GM23338 (cell line): Measurements from ENCODE around the gene CSTPP1. TPM values are rescaled to one million over a fixed set of nuclear protein-coding genes. Genes with fewer than 3 reads are reported as not detected.

Experiments used
- CREB1 ChIP-seq: fragments of 250-450 bp; sonication (Bioruptor Pico); IDR thresholded peaks from 2 replicates; pipeline ENCODE4 v1.5.0; 2020; ENCODE audit warnings: low read depth, mild to moderate bottlenecking, moderate library complexity
- EZH2phosphoT487 ChIP-seq: fragments of 200-600 bp; sonication (generic); IDR thresholded peaks from one replicate; pipeline ENCODE4 v1.8.1; 2018; ENCODE audit warnings: antibody characterized with exemption; ENCODE audit not compliant: unreplicated experiment
- JUNB ChIP-seq: IDR thresholded peaks from one replicate; pipeline ENCODE4 v1.6.1; 2016; ENCODE audit warnings: antibody characterized with exemption; ENCODE audit not compliant: unreplicated experiment
- NANOG ChIP-seq: IDR thresholded peaks from 2 replicates; pipeline ENCODE4 v1.6.1; 2016; ENCODE audit warnings: antibody characterized with exemption, borderline replicate concordance
- ZNF114 ChIP-seq: fragments of 250-450 bp; sonication (Bioruptor Pico); IDR thresholded peaks from 2 replicates; pipeline ENCODE4 v1.5.0; 2020; ENCODE audit warnings: mild to moderate bottlenecking, moderate library complexity
- polyA plus RNA-seq: library from polyadenylated mRNA; unstranded; fragments of >200 nt; fragmentation: Nextera tagmentation; extraction: Ambion mirVana; gene quantifications from 2 replicates; pipeline ENCODE4 v1.2.1, GENCODE V29; 2016
- total RNA-seq: library from RNA; depleted of rRNA; stranded (reverse); fragments of >200 nt; shearing (Covaris generic); gene quantifications from 2 replicates; pipeline ENCODE4 v1.2.3, GENCODE V29; 2014
- TF ChIP-seq, protein P1 (sequence below): fragments of 250-450 bp; sonication (Bioruptor Pico); IDR thresholded peaks from 2 replicates; pipeline ENCODE4 v1.5.0; 2020; ENCODE audit warnings: mild to moderate bottlenecking, moderate library complexity
- TF ChIP-seq, protein P2 (sequence below): IDR thresholded peaks from one replicate; pipeline ENCODE4 v1.6.1; 2018; ENCODE audit warnings: antibody characterized with exemption; ENCODE audit not compliant: unreplicated experiment

Gene CSTPP1
- total and polyA plus RNA-seq, 2 experiments from 2014 or later: 23.5 to 42.6 TPM

DNA sequence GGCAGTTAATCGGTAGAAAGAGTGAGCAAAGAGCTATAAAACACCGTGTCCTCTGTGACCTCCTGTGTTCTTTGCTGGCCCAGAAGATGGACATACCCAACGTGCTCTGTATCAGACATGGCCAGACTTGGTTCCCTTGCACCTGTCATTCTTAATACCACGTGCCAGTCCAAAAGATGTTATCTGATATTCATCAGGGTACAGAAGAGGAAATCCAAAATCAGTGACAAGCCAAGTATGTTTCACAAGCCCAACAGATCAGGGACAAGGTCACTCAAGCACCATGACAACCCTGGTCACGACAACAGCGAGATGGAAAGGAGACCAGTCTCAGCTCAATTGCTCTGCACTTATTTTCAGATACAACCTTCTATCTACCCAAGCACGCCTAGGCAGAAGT, 21.7 kb upstream of the CSTPP1 start (continued):
- TF ChIP-seq, protein P1, sequence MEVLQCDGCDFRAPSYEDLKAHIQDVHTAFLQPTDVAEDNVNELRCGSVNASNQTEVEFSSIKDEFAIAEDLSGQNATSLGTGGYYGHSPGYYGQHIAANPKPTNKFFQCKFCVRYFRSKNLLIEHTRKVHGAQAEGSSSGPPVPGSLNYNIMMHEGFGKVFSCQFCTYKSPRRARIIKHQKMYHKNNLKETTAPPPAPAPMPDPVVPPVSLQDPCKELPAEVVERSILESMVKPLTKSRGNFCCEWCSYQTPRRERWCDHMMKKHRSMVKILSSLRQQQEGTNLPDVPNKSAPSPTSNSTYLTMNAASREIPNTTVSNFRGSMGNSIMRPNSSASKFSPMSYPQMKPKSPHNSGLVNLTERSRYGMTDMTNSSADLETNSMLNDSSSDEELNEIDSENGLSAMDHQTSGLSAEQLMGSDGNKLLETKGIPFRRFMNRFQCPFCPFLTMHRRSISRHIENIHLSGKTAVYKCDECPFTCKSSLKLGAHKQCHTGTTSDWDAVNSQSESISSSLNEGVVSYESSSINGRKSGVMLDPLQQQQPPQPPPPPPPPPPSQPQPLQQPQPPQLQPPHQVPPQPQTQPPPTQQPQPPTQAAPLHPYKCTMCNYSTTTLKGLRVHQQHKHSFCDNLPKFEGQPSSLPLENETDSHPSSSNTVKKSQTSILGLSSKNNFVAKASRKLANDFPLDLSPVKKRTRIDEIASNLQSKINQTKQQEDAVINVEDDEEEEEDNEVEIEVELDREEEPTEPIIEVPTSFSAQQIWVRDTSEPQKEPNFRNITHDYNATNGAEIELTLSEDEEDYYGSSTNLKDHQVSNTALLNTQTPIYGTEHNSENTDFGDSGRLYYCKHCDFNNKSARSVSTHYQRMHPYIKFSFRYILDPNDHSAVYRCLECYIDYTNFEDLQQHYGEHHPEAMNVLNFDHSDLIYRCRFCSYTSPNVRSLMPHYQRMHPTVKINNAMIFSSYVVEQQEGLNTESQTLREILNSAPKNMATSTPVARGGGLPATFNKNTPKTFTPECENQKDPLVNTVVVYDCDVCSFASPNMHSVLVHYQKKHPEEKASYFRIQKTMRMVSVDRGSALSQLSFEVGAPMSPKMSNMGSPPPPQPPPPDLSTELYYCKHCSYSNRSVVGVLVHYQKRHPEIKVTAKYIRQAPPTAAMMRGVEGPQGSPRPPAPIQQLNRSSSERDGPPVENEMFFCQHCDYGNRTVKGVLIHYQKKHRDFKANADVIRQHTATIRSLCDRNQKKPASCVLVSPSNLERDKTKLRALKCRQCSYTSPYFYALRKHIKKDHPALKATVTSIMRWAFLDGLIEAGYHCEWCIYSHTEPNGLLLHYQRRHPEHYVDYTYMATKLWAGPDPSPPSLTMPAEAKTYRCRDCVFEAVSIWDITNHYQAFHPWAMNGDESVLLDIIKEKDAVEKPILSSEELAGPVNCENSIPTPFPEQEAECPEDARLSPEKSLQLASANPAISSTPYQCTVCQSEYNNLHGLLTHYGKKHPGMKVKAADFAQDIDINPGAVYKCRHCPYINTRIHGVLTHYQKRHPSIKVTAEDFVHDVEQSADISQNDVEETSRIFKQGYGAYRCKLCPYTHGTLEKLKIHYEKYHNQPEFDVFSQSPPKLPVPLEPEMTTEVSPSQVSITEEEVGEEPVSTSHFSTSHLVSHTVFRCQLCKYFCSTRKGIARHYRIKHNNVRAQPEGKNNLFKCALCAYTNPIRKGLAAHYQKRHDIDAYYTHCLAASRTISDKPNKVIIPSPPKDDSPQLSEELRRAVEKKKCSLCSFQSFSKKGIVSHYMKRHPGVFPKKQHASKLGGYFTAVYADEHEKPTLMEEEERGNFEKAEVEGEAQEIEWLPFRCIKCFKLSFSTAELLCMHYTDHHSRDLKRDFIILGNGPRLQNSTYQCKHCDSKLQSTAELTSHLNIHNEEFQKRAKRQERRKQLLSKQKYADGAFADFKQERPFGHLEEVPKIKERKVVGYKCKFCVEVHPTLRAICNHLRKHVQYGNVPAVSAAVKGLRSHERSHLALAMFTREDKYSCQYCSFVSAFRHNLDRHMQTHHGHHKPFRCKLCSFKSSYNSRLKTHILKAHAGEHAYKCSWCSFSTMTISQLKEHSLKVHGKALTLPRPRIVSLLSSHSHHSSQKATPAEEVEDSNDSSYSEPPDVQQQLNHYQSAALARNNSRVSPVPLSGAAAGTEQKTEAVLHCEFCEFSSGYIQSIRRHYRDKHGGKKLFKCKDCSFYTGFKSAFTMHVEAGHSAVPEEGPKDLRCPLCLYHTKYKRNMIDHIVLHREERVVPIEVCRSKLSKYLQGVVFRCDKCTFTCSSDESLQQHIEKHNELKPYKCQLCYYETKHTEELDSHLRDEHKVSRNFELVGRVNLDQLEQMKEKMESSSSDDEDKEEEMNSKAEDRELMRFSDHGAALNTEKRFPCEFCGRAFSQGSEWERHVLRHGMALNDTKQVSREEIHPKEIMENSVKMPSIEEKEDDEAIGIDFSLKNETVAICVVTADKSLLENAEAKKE (CRISPR knock-in tag): no peak
- TF ChIP-seq JUNB: no peak
- TF ChIP-seq NANOG: no peak
- no peak for TF ChIP-seq ZNF114
- TF ChIP-seq, protein P2, sequence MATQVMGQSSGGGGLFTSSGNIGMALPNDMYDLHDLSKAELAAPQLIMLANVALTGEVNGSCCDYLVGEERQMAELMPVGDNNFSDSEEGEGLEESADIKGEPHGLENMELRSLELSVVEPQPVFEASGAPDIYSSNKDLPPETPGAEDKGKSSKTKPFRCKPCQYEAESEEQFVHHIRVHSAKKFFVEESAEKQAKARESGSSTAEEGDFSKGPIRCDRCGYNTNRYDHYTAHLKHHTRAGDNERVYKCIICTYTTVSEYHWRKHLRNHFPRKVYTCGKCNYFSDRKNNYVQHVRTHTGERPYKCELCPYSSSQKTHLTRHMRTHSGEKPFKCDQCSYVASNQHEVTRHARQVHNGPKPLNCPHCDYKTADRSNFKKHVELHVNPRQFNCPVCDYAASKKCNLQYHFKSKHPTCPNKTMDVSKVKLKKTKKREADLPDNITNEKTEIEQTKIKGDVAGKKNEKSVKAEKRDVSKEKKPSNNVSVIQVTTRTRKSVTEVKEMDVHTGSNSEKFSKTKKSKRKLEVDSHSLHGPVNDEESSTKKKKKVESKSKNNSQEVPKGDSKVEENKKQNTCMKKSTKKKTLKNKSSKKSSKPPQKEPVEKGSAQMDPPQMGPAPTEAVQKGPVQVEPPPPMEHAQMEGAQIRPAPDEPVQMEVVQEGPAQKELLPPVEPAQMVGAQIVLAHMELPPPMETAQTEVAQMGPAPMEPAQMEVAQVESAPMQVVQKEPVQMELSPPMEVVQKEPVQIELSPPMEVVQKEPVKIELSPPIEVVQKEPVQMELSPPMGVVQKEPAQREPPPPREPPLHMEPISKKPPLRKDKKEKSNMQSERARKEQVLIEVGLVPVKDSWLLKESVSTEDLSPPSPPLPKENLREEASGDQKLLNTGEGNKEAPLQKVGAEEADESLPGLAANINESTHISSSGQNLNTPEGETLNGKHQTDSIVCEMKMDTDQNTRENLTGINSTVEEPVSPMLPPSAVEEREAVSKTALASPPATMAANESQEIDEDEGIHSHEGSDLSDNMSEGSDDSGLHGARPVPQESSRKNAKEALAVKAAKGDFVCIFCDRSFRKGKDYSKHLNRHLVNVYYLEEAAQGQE: no peak
- no peak for TF ChIP-seq EZH2phosphoT487
- TF ChIP-seq CREB1: no peak
